ENCODE measurements around the gene RPLP1.

RPLP1 gene

GRCh38 chr15:69469467-69470201 lies 17.0 kb downstream of the RPLP1 start:
- DNase-seq (ENCODE audit: low spot score), result no peak

GRCh38 chr15:69472046-69472445 lies 19.4 kb downstream of the RPLP1 start:
- DNase-seq (ENCODE audit: low spot score), result no peak

- no peak for DNase-seq (ENCODE audit: low spot score)
Observed at GRCh38 chr15:69472562-69472961, 19.9 kb downstream of the RPLP1 start.

GRCh38 chr15:69474291-69474690 lies 21.7 kb downstream of the RPLP1 start:
- DNase-seq (ENCODE audit: low spot score), result no peak

- no peak for DNase-seq (ENCODE audit: low spot score)
Observed at GRCh38 chr15:69474846-69475455, 22.3 kb downstream of the RPLP1 start.

- peak; percentile 88 for DNase-seq (ENCODE audit: low spot score)
Observed at GRCh38 chr15:69475769-69476358, 23.2 kb downstream of the RPLP1 start.

GRCh38 chr15:69476704-69477473 lies 24.3 kb downstream of the RPLP1 start:
- no peak for DNase-seq (ENCODE audit: low spot score)

GRCh38 chr15:69478259-69478781 lies 25.7 kb downstream of the RPLP1 start:
- DNase-seq (ENCODE audit: low spot score), result peak; percentile 80

- DNase-seq (ENCODE audit: low spot score), result no peak
Observed at GRCh38 chr15:69479081-69479480, 26.5 kb downstream of the RPLP1 start.

- DNase-seq (ENCODE audit: low spot score), result no peak
Observed at GRCh38 chr15:69479971-69480370, 27.4 kb downstream of the RPLP1 start.

- no peak for DNase-seq (ENCODE audit: low spot score)
Observed at GRCh38 chr15:69480932-69481331, 28.3 kb downstream of the RPLP1 start.

GRCh38 chr15:69482686-69483256 lies 30.2 kb downstream of the RPLP1 start:
- no peak for DNase-seq (ENCODE audit: low spot score)

- DNase-seq (ENCODE audit: low spot score), result no peak
Observed at GRCh38 chr15:69484837-69485236, 32.2 kb downstream of the RPLP1 start.

- no peak for DNase-seq (ENCODE audit: low spot score)
Observed at GRCh38 chr15:69486481-69487110, 34.0 kb downstream of the RPLP1 start.

- DNase-seq (ENCODE audit: low spot score), result no peak
Observed at GRCh38 chr15:69489073-69489571, 36.5 kb downstream of the RPLP1 start.

- DNase-seq (ENCODE audit: low spot score), result no peak
Observed at GRCh38 chr15:69490356-69491037, 37.9 kb downstream of the RPLP1 start.

GRCh38 chr15:69491038-69491505 lies 38.5 kb downstream of the RPLP1 start:
- no peak for DNase-seq (ENCODE audit: low spot score)

- DNase-seq (ENCODE audit: low spot score), result no peak
Observed at GRCh38 chr15:69493406-69493805, 40.8 kb downstream of the RPLP1 start.

- DNase-seq (ENCODE audit: low spot score), result no peak
Observed at GRCh38 chr15:69496001-69496400, 43.4 kb downstream of the RPLP1 start.

GRCh38 chr15:69497076-69497475 lies 44.5 kb downstream of the RPLP1 start:
- DNase-seq (ENCODE audit: low spot score), result no peak

GRCh38 chr15:69497667-69498066 lies 45.0 kb downstream of the RPLP1 start:
- no peak for DNase-seq (ENCODE audit: low spot score)

All from HuH-7.5 (cell line).